ENCODE data around the gene MBTD1.
"Not testable (repeated sequence)": the region's sequence is repeated elsewhere in the genome, so short reads cannot be mapped to it uniquely, and the experiment has no call there.

Gene MBTD1

DNA sequence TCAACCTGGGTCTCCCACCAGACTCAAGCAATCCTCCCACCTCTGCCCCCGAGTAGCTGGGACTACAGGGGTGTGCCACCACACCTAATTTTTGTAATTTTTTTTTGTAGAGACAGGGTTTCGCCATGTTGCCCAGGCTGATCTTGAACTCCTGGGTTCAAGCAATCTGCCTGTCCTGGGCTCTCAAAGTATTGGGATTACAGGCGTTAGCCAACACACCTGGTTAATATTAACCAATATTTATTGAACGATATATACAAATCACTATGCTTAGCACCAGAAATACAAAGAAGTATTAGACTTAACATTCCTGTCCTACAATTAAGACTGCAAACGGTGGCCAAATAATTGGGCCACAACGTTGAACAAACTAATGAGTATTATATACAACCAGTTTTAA lies 4.2 kb downstream of the MBTD1 start:
- DNase-seq (ENCODE audit: low read depth): no peak

DNA sequence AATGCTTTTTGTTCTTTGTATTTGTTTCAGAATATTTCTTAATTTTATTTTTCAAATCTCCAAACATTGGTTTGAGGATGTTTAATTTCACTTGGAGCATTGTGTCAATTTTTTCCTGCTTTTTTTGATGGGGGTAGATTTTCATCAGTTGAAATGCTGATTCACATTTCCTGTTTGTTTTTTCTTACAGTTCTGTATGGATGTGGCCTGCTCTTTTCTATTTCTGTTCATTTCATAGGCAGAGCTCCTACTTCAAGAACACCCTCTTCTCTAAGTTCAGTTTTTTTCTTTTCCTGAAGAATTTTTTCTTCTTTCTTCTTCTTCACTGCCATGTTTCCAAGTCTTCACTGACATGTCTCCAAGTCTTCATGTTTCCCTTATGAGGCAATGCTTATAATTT lies 8.8 kb downstream of the MBTD1 start:
- no peak for DNase-seq (ENCODE audit: low read depth)

DNA sequence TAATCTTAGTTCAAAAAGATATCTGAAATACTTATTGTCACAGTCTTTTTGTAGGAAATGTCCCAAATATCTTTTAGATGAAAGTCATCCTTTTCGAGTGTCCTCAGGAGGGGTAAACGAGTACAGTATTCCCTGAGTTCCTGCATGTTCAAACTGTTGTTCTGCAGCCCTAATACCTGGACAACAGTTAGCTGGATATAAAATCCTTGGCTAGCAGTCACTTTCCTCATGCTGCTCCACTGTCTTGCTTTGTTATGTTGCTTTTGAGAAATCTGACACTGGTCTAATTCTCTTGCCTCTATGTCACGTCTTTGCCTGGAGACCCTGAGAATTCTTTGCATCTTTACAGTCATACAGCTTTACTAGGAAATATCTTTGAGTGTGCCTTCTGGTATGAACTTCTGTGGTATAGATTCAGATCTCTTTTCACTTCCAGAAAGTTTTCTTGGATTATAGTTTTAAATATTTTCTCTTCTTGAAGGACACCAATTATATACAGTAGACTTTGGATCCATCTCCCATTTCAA lies 9.5 kb downstream of the MBTD1 start:
- no peak for DNase-seq (ENCODE audit: low read depth)

DNA sequence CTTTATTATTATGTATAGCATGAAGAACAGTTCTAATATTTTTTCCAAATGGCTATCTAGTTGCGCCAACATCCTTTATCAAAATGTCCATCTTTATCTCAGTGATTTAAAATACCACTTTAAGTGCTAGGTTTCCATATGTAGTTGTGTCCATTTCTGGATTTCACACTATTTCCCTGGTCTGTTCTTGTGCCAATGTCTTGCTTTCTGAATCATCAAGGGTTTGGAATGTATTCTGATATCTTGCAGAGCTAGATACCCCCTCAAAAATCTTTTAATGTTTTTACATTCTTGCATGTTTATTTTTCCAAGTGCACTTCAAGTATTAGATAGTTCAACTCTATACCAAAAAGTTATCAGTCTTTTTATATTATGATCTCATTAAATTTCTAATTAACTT lies 14.3 kb downstream of the MBTD1 start:
- DNase-seq (ENCODE audit: low read depth): no peak

DNA sequence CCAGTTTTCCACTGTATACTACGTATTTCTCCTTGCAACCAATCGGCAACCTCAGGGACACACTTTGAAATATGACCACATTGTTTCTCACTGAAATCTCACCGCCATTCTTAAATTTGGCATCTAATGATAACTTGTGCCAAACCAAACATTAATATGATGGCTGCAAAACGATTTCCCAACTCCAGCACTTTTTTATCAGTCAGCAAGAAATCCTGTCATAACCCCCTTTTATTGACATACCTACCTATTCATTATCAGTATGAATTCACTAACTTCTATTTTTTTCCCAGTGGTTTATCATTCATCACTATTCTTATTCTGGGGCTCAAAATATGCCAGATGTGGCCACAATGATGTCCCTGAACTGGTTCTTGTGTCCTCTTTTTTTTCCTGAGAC lies 15.8 kb downstream of the MBTD1 start:
- DNase-seq (ENCODE audit: low read depth): no peak

DNA sequence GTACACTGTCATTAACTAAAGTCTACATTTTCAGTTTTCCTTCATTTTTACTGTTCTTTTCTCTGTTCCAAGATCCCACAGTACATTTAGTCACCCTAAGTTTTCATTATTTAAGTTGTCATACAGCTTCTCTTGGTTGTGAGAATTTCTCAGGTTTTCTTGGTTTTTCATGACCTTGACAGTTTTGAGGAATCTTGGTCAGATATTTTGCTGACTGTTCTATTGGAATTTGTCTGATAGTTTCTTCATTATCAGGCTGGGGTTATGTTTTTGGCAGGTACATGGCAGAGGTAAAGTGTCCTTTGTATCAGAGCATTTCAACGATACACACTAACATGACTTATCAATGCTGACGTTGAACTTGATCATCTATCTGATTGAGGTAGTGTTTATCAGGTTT lies 19.6 kb downstream of the MBTD1 start:
- no peak for DNase-seq (ENCODE audit: low read depth)

DNA sequence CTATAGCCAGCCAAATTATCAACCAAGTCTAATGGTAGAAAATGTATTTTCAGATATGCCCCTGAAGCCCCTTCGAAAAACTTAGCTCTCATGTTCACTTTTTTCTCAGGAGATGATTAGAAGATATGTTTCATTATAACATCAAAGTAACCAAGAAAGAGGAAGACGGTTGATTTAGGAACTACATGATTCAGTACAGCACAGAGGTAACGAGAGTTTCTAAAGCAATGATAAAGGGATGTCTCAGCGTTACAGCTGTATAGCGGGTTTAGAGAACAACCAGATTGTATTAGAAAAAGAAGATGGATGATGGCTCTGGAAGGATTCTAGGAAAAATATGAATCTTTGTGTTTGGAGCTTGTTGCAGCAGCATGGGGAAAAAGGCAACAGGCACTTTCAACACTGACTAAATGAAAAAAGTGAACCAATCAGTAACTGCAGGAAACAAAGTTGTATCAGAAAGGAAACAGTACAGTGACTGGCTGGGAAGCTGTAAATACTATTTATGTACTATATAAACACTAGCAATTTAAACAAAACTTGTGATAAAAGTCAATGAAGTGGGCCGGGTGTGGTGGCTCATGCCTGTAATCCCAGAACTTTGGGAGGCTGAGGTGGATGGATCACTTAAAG lies 21.5 kb downstream of the MBTD1 start:
- DNase-seq (ENCODE audit: low read depth): no peak

DNA sequence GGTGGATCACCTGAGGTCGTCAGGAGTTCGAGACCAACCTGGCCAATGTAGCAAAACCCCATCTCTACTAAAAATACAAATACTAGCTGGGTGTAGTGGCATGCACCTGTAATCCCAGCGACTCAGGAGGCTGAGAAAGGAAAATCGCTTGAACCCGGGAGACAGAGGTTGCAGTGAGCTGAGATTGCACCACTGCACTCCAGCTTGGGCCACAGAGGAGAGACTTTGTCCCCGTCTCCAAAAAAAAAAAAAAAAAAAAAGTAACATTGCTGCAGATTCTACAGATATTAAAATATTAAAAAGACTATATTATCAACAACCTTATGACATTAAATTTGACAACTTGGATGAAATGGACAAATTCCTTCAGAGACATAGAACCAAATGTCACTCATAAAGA lies 25.7 kb downstream of the MBTD1 start:
- no peak for DNase-seq (ENCODE audit: low read depth)

DNA sequence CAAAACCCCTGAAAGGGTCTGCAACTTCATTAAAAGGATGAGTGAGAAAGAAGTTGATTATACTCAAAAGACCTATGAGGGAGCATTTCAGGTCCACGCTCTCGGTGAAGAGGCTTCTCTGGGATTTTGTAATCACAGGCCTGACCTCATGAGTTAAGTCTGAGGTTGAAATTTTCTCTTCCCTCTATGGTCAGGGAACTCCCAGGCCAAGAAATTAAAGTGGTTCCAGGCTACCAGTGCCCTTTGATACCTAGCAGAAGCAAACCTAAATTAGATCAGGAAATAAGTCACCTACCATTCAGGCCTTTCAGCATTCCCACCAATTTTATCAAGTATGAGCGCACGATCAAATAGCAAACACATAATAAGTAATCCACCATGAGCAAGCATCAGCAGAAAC lies 27.9 kb downstream of the MBTD1 start:
- DNase-seq (ENCODE audit: low read depth): peak; percentile 24

DNA sequence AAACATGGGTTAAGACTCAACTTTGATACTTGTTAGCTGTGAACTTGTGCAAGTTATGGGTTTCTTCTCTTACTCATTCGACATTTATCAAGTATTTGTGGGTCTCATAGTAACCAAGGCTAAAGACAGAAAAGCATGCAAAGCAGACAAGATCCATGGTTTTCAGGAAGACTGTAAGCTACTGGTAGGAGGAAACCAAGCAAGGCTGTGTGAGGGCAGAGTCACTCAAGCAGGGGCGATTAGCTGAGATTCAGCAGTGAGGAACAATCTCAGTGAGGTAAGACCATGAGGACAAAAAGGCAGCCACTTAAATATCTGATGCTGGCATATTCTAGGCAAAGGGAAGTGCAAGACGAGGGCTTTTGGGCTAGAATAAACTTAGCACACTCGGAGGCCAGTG lies 29.5 kb downstream of the MBTD1 start:
- peak; percentile 58 for DNase-seq (ENCODE audit: low read depth)

DNA sequence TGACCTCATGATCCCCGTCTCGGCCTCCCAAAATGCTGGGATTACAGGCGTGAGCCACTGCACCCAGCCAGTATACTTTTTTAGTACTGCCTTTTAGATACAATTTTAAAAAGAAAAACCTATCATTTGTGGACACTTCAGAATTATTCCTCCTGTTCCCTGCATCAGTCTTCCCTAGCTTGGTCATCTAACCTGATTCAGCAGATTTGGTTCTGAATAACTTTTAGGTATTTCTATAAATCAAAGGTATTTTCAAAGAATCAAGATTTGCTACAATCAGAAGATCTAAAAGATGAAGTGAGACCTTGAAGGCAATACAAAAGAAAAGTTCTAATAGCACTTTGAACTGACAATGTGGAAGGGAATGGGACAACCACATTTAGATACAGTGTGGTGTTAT lies 30.0 kb downstream of the MBTD1 start:
- no peak for DNase-seq (ENCODE audit: low read depth)

DNA sequence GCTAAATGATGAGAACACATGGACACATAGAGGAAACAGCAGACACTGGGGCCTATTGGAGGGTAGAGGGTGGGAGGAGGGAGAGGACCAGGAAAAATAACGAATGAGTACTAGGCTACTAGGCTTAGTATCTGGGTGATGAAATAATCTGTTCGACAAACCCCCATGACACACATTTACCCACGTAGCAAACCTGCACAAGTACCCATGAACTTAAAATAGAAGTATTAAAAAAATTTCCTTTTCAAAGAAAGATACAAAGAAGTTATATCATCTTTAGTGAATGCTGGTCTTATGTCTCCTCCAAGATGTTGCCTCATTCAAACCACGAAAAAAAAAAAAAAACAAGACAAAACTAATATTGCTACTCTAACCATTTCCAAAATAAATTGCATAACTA lies 31.7 kb downstream of the MBTD1 start:
- peak; percentile 88 for DNase-seq (ENCODE audit: low read depth)

DNA sequence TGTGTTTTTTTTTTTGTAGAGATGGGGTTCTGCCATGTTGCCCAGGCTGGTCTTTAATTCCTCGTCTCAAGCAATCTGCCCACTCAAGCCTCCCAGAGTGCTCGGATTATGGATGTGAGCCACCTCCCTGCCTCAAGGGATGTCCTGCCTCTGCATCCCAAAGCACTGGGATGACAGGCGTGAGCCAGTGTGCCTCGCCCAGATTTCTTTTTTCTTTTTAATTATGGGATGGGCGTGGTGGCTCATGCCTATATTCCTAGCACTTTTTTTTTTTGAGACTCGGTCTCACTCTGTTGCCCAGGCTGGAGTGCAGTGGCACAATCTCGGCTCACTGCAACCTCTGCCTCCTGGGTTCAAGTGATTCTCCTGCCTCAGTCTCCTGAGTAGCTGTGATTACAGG lies 34.3 kb downstream of the MBTD1 start:
- not testable (repeated sequence) for DNase-seq (ENCODE audit: low read depth)

DNA sequence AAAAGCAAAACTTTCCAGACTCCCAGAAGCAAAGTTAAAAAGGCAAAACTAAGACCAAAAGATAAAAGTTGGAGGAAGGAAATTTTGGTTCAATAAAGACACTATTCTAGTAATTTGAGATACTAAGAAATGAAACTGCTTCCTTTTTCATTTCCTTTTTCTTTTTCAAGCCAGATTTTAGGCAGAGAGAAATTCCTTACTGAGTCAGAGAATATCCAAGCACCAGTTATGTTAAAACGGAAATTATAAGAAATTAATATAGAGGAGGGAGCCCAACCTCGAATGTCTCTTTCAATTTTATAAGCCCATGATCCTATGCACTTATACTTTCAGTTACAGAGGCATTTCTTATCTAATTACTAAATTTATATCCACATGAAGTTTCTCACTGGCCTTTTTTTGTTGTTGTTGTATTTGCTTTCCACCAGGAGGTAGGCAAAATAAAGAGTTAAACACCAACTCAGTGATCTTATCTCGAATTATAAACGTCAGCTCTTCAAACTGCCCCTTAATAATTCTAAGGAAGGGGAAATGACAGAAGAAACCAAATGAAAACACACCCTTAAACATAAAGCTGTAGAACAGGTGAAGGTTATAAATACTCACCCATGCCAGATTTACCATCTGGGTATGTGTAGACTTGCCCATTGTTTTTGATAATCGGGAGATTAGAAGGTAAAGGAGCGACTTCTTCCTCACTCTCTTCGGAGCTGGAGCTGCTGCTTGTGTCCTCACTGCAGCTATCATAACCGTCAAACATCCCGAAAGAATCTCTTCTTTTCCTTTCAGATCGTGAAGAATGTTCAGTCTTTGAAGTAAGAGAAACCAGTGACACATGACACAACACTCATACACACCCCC lies 35.2 kb downstream of the MBTD1 start:
- no peak for DNase-seq (ENCODE audit: low read depth)

DNA sequence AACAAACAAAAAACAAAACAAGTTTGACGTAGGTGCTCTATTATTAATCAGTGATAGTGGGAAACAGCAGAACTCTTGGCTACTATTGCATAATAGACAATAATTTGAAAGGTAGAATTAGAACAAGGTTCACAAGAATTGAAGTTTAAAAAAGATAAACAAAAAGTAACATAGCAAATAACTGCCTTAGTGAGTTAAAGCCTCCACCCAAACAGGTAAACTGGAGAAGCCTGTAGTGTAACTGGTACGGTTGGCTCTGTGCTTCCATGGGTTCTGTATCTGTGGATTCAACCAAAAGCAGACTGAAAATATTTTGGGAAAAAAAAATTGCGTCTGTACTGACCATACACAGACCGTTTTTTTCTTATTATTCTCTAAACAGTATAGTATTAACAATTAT lies 38.5 kb downstream of the MBTD1 start:
- no peak for DNase-seq (ENCODE audit: low read depth)

DNA sequence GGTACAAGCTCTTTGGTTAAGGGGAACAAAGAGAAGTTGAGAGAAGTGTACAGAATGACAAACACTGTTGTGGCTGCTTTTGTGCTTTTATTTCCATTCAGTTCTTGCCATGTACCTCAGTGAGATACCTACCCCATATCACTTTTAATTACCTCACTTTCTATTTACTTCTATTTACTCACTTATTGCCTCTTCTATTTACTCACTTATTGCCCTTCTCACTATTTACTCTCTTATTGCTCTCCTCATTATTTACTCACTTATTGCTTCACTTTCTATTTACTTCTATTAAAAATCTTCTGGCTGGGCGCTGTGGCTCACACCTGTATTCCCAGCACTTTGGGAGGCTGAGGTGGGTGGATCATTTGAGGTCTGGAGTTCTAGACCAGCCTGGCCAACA lies 41.9 kb downstream of the MBTD1 start:
- DNase-seq (ENCODE audit: low read depth): no peak

DNA sequence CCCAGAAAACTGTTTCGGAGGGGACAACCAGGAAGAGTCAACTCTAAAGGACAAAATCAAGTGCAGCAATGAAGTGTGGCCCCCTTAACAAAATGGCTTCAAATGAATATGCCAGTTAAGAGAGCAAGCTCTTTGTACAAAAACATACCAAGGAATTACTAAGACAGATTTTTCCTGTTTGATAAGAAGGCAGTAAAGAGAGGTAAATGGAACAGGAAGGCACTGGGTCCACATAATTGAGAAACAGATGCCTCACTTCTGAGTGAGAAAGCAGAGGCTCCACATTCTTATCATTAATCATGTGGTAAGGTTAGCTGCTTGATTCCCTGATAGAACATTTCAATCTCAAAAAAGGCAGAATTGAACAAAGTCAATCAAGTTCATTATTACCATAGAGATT lies 44.9 kb downstream of the MBTD1 start:
- DNase-seq (ENCODE audit: low read depth): peak; percentile 63

DNA sequence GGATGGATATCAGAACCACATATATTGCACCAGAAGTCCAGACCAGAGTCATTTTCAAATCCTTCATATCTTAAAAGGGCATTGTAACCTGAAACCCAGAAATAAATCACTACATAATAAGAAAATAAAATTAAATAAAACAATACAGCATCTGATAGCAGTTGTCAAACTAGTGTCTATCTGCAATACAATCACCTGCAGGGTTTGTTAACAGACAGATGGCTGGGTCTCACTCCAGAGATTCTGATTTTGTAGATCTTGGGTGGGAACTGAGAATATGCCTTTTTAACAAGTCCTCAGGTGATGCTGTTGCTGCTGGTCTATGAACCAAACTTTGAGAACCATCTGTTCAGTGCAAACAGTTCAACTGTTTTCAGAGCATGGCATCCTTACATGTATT lies 56.0 kb downstream of the MBTD1 start:
- DNase-seq (ENCODE audit: low read depth): no peak

DNA sequence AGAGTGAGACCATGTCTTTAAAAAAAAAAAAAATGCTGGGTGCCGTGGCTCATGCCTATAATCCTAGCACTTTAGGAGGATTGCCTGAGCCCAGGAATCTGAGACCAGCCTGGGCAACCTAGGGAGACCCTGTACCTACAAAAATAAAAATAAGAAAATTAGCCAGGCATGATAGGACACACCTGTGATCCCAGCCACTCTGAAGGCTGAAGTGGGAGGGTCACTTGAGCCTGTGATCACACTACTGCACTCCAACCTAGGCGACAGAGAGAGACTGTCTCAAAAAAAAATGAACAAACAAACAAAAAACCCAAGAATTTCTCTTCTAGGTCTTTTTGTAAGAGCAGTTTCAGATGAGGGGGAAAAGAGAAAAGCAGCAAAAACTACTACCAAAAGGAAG lies 59.0 kb downstream of the MBTD1 start:
- DNase-seq (ENCODE audit: low read depth): no peak

DNA sequence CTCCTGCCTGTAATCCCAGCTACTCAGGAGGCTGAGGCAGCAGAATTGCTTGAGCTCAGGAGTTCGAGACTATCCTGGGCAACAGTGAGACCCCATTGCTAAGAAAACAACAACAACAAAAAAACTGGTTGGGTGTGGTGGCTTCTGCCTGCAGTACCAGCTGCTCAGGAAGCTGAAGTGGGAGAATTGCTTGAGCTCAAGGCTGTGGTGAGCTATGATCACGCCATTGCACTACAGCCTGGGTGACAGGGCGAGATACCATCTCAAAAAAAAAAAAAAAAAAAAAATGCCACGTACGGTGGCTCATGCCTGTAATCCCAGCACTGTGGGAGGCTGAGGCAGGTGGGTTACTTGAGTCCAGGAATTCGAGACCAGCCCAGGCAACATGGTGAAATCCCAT lies 59.6 kb downstream of the MBTD1 start:
- DNase-seq (ENCODE audit: low read depth): no peak

DNA sequence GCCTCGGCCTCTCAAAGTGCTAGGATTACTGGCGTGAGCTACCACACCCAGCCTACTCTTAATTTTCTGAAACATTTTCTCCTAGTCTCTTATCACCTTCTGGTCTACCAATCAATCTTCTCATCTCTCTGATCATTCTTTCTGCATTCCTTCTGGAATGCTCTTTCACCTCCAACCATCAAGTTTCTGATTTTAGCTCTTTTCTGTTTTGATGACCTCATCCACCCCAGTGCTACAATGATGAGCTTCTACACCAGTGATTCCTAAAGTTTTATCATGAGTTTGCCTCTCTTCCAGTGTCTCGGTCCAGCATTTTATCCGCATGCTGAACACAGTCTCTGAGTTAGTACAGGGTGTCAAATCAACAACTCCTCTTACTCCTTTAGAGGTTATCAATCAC lies 62.1 kb downstream of the MBTD1 start:
- no peak for DNase-seq (ENCODE audit: low read depth)

DNA sequence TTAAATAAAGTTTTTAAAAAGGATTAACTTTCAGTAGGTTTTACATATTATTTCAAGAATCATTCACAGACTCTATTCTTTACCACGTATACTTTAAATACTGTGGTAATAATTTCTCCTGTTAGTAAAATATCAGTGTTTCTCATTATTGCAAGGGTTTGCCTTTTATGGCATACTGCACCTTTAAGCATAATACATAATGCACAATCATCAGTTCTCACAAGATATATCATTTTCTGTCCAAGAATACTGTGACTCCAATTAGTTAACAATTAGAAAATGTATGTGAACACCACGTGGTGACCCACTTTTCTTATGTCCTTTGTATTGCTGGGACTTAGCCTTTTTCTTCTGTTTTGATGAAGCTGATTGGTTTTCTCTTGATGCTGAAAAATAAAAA lies 68.0 kb downstream of the MBTD1 start:
- DNase-seq (ENCODE audit: low read depth): no peak

DNA sequence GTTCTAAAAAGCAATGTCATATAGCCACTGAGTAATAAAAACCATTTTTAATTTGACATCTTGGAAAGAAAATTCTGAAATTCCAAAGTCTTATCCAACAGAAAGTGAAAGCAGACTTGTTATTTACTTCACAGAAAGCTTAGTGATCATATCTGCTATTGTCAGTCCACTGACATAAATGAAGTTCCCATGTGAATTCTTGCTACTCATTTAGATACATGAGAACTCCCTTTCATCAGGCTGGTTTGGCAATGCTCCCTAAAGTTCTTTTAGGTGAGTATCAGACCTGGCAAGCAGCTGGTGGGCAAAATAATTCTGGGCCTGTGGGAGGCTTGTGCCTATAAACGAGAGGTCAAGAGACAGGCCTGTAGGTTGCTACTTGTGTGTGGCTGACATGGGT lies 70.2 kb downstream of the MBTD1 start:
- DNase-seq (ENCODE audit: low read depth): peak; percentile 49

DNA sequence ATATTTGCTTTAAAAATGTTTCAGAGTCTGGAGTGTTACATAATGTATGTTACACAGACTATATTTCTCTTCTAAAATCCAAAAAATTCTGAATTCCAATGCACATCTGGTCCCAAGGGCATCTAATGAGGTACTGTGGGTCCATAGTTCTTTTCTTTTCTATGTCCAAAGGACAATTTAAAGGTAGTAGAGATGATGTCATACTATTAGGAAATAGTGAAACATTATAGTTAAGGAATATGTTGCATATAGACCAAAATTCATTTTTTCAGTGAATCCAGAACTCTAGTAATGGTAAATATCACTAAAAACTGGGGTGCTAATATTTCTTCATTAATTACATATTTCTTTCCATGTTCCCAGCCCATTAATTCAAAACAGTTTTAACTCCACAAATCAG lies 70.7 kb downstream of the MBTD1 start:
- no peak for DNase-seq (ENCODE audit: low read depth)

All from amniotic epithelial cell (primary cell).